Vagina (tissue), 2 donors: ENCODE measurements around the gene PDCD4.

Experiments used
- CTCF ChIP-seq, 3 experiments: fragments of 450-650 bp in 2 of 3; fragments of 200-600 bp in 1 of 3; sonication (generic) in 1 of 3; IDR thresholded peaks; one replicate each; pipeline ENCODE4 v1.5.1; 2017 to 2019; ENCODE audit warnings: antibody characterized with exemption in 3 of 3, mild to moderate bottlenecking in 2 of 3, moderate library complexity in 2 of 3
- POLR2A ChIP-seq, 2 donors: fragments of 450-650 bp; IDR thresholded peaks; one replicate each; pipeline ENCODE4 v1.6.1; 2017; ENCODE audit warnings: antibody characterized with exemption in 2 of 2, mild to moderate bottlenecking in 2 of 2, moderate library complexity in 2 of 2

DNA sequence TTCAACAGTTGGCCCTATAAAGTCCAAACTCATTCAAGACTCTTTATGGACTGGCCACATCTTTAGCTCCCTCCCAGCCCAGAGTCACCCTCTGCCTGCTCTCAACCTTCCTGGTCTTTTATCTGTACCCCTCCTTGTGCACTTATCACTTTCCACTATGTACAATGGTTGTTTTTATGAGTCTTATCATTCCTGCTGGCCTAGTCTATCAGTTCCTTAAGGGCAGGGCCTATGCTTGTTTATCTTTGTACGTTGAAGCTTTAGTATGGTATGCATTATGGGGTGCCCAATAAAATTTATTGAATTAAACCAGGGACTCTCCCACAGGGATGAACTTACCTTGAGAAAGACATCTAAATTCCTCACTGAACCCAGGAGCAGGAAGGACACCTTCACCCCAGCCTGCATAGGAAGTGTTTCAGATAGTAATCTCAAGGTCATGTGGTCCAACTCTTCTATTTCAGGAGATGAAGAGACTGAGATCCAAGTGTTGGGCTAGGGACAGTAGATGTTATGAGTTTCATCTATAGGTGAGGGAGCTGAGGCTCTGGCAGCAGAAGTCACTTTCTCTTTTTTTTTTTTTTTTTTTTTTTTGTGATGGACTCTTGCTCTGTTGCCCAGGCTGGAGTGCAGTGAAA is 13.3 kb upstream of the PDCD4 start:
- TF ChIP-seq POLR2A (IDR thresholded peaks at IDR 0.05) (no peak), CTCF (IDR thresholded peaks at IDR 0.05) (no peak)
